ENCODE data around the gene SYCE1. TPM values are rescaled to one million over a fixed set of nuclear protein-coding genes. Genes with fewer than 3 reads are reported as not detected.
"Not testable (repeated sequence)": the region's sequence is repeated elsewhere in the genome, so short reads cannot be mapped to it uniquely, and the experiment has no call there.

The SYCE1 gene
- total RNA-seq, 5 donors from 2014 or later (not counting 1 experiment from before 2014, with no cell fraction given) = 0.32 to 1.6 (median 0.59) TPM; not detected in 1

GRCh38 chr10:133577037-133577436 is 11.7 kb upstream of the SYCE1 start:
- no CpG with 5 or more reads among the region's 31 CpGs for whole genome bisulfite sequencing (ENCODE audit: insufficient coverage)
- POLR2A ChIA-PET, H3K4me3 Mint-ChIP-seq: not testable (repeated sequence)

GRCh38 chr10:133573460-133573859 is 8.1 kb upstream of the SYCE1 start:
- H3K27me3 Mint-ChIP-seq; POLR2A ChIA-PET; H3K27ac Mint-ChIP-seq; H3K4me1 Mint-ChIP-seq; H3K4me3 ChIP-seq (ENCODE audit: control insufficient read depth in 1 of 2, extremely low read depth in 1 of 2, low read length in 1 of 2); H3K27ac ChIP-seq (ENCODE audit: low read length); ATAC-seq (replicated peaks in 1 of 4); H3K36me3 Mint-ChIP-seq; H3K27me3 ChIP-seq (replicated peaks in 1 of 2; ENCODE audit: control insufficient read depth in 2 of 2, extremely low read depth in 1 of 2, insufficient read depth in 2 of 2, low read length in 1 of 2); H3K4me1 ChIP-seq (ENCODE audit: control insufficient read depth in 1 of 2, extremely low read depth in 1 of 2, insufficient read depth in 2 of 2, low read length in 2 of 2); H3K9me3 ChIP-seq; H3K36me3 ChIP-seq (ENCODE audit: control insufficient read depth in 2 of 2, extremely low read depth in 1 of 2, insufficient read depth in 1 of 2, low read length in 1 of 2); H3K4me3 Mint-ChIP-seq; DNase-seq: not testable (repeated sequence)
- CTCF ChIA-PET = interaction anchor here in 1 of 2 donors (1.0 kb wide), 1 partner anchor 244 kb away, joined by 3 read pairs; no protein-coding TSS in a partner anchor
- WGBS (ENCODE audit: insufficient coverage) = no CpG with 5 or more reads among the region's 1 CpG
- H3K9me3 Mint-ChIP-seq = peaks cover 10 to 17% (median 14%) of the 10 kb centered on the region in 3 donors

More at GRCh38 chr10:133577037-133577436, 11.7 kb upstream of the SYCE1 start:
- H3K9me3 ChIP-seq; H3K27ac Mint-ChIP-seq; DNase-seq; H3K4me1 ChIP-seq (ENCODE audit: control insufficient read depth in 1 of 2, extremely low read depth in 1 of 2, insufficient read depth in 2 of 2, low read length in 2 of 2); H3K36me3 ChIP-seq (ENCODE audit: control insufficient read depth in 2 of 2, extremely low read depth in 1 of 2, insufficient read depth in 1 of 2, low read length in 1 of 2); ATAC-seq (replicated peaks in 1 of 4); H3K27me3 ChIP-seq (replicated peaks in 1 of 2; ENCODE audit: control insufficient read depth in 2 of 2, extremely low read depth in 1 of 2, insufficient read depth in 2 of 2, low read length in 1 of 2); CTCF ChIA-PET; H3K4me1 Mint-ChIP-seq; H3K4me3 ChIP-seq (ENCODE audit: control insufficient read depth in 1 of 2, extremely low read depth in 1 of 2, low read length in 1 of 2); H3K36me3 Mint-ChIP-seq; H3K27ac ChIP-seq (ENCODE audit: low read length): not testable (repeated sequence)
- Mint-ChIP-seq H3K9me3 (peaks cover 14 to 21% (median 14%) of the 10 kb centered on the region in 3 donors), H3K27me3 (peaks cover 9 to 23% of the 10 kb centered on the region in 2 donors)

- peaks cover 13 to 17% (median 14%) of the 10 kb centered on the region in 3 donors for H3K9me3 Mint-ChIP-seq
- H3K9me3 ChIP-seq; ATAC-seq (replicated peaks in 1 of 4); DNase-seq; POLR2A ChIA-PET; H3K4me1 Mint-ChIP-seq; H3K4me3 ChIP-seq (ENCODE audit: control insufficient read depth in 1 of 2, extremely low read depth in 1 of 2, low read length in 1 of 2); H3K36me3 ChIP-seq (ENCODE audit: control insufficient read depth in 2 of 2, extremely low read depth in 1 of 2, insufficient read depth in 1 of 2, low read length in 1 of 2); H3K27ac ChIP-seq (ENCODE audit: low read length); H3K27ac Mint-ChIP-seq; H3K4me1 ChIP-seq (ENCODE audit: control insufficient read depth in 1 of 2, extremely low read depth in 1 of 2, insufficient read depth in 2 of 2, low read length in 2 of 2); H3K36me3 Mint-ChIP-seq; H3K4me3 Mint-ChIP-seq; H3K27me3 Mint-ChIP-seq; CTCF ChIA-PET: not testable (repeated sequence)
- WGBS (ENCODE audit: insufficient coverage) = 92% methylated on average over 4 of the region's 11 CpGs
- H3K27me3 ChIP-seq (replicated peaks in 1 of 2; ENCODE audit: control insufficient read depth in 2 of 2, extremely low read depth in 1 of 2, insufficient read depth in 2 of 2, low read length in 1 of 2) = peaks cover 0 to 14% of the 10 kb centered on the region in 2 experiments
These were observed 6.7 kb upstream of the SYCE1 start for GRCh38 chr10:133572055-133572454.

GRCh38 chr10:133569801-133570200 is 4.4 kb upstream of the SYCE1 start:
- H3K36me3 Mint-ChIP-seq, DNase-seq, CTCF ChIA-PET: not testable (repeated sequence)

GRCh38 chr10:133568831-133569527 is 3.6 kb upstream of the SYCE1 start:
- H3K36me3 Mint-ChIP-seq; CTCF ChIA-PET; POLR2A ChIA-PET; H3K27ac ChIP-seq (ENCODE audit: low read length); H3K9me3 ChIP-seq; H3K4me1 Mint-ChIP-seq; DNase-seq; H3K4me1 ChIP-seq (ENCODE audit: control insufficient read depth in 1 of 2, extremely low read depth in 1 of 2, insufficient read depth in 2 of 2, low read length in 2 of 2); H3K4me3 ChIP-seq (ENCODE audit: control insufficient read depth in 1 of 2, extremely low read depth in 1 of 2, low read length in 1 of 2); H3K36me3 ChIP-seq (ENCODE audit: control insufficient read depth in 2 of 2, extremely low read depth in 1 of 2, insufficient read depth in 1 of 2, low read length in 1 of 2); H3K4me3 Mint-ChIP-seq; H3K27ac Mint-ChIP-seq: not testable (repeated sequence)
- peak in 2 of 4 experiments; percentile 28 to 31 for ATAC-seq (replicated peaks in 1 of 4)
- H3K9me3 Mint-ChIP-seq = peaks cover 11 to 16% (median 13%) of the 10 kb centered on the region in 3 donors
- peaks cover 15 to 16% of the 10 kb centered on the region in 2 donors for H3K27me3 Mint-ChIP-seq
- no CpG with 5 or more reads among the region's 80 CpGs for WGBS (ENCODE audit: insufficient coverage)
- peaks cover 0 to 32% of the 10 kb centered on the region in 2 experiments for H3K27me3 ChIP-seq (replicated peaks in 1 of 2; ENCODE audit: control insufficient read depth in 2 of 2, extremely low read depth in 1 of 2, insufficient read depth in 2 of 2, low read length in 1 of 2)

More at GRCh38 chr10:133569801-133570200, 4.4 kb upstream of the SYCE1 start:
- H3K4me1 Mint-ChIP-seq; H3K4me1 ChIP-seq (ENCODE audit: control insufficient read depth in 1 of 2, extremely low read depth in 1 of 2, insufficient read depth in 2 of 2, low read length in 2 of 2); ATAC-seq (replicated peaks in 1 of 4); POLR2A ChIA-PET; H3K4me3 ChIP-seq (ENCODE audit: control insufficient read depth in 1 of 2, extremely low read depth in 1 of 2, low read length in 1 of 2); H3K36me3 ChIP-seq (ENCODE audit: control insufficient read depth in 2 of 2, extremely low read depth in 1 of 2, insufficient read depth in 1 of 2, low read length in 1 of 2); H3K9me3 ChIP-seq; H3K27ac ChIP-seq (ENCODE audit: low read length); H3K27ac Mint-ChIP-seq; H3K4me3 Mint-ChIP-seq: not testable (repeated sequence)
- Mint-ChIP-seq H3K9me3 (peaks cover 14 to 17% (median 16%) of the 10 kb centered on the region in 3 donors), H3K27me3 (peaks cover 8 to 11% of the 10 kb centered on the region in 2 donors)
- H3K27me3 ChIP-seq (replicated peaks in 1 of 2; ENCODE audit: control insufficient read depth in 2 of 2, extremely low read depth in 1 of 2, insufficient read depth in 2 of 2, low read length in 1 of 2) = peaks cover 0 to 31% of the 10 kb centered on the region in 2 experiments
- no CpG with 5 or more reads among the region's 21 CpGs for WGBS (ENCODE audit: insufficient coverage)

GRCh38 chr10:133568287-133568614 is 2.9 kb upstream of the SYCE1 start:
- no peak for ATAC-seq (replicated peaks in 1 of 4)

More at GRCh38 chr10:133568287-133568614, 2.9 kb upstream of the SYCE1 start:
- peaks cover under 1% of the 10 kb centered on the region for H3K36me3 Mint-ChIP-seq
- ChIA-PET POLR2A (no interaction called here), CTCF (no interaction called here)
- Histone ChIP-seq H3K9me3 (no peaks in the 10 kb centered on the region), H3K27ac (ENCODE audit: low read length) (no peak overlapping the region), H3K4me3 (ENCODE audit: control insufficient read depth in 1 of 2, extremely low read depth in 1 of 2, low read length in 1 of 2) (no peak overlapping the region), H3K36me3 (ENCODE audit: control insufficient read depth in 2 of 2, extremely low read depth in 1 of 2, insufficient read depth in 1 of 2, low read length in 1 of 2) (no peaks in the 10 kb centered on the region), H3K4me1 (ENCODE audit: control insufficient read depth in 1 of 2, extremely low read depth in 1 of 2, insufficient read depth in 2 of 2, low read length in 2 of 2) (no peaks in the 10 kb centered on the region), H3K27me3 (replicated peaks in 1 of 2; ENCODE audit: control insufficient read depth in 2 of 2, extremely low read depth in 1 of 2, insufficient read depth in 2 of 2, low read length in 1 of 2) (peaks cover 0 to 35% of the 10 kb centered on the region in 2 experiments)
- H3K4me1 Mint-ChIP-seq = peaks cover 0 to 2% (median 0%) of the 10 kb centered on the region in 3 donors
- H3K9me3 Mint-ChIP-seq = peaks cover 5 to 12% (median 5%) of the 10 kb centered on the region in 3 donors
- DNase-seq = no peak
- H3K27me3 Mint-ChIP-seq = peaks cover 16% of the 10 kb centered on the region in 2 donors
- H3K4me3 Mint-ChIP-seq = no peak overlapping the region
- WGBS (ENCODE audit: insufficient coverage) = 87% methylated on average over 19 of the region's 22 CpGs
- H3K27ac Mint-ChIP-seq = no peak overlapping the region
